NOMO-1 treated with DMSO at 0.1 percent for 48 hours (cell line): ENCODE results near the gene PRAMEF1.
"Not testable (repeated sequence)": the region's sequence is repeated elsewhere in the genome, so short reads cannot be mapped to it uniquely, and the experiment has no call there.

ENCODE experiments used
- DNase-seq: peaks from one replicate; lab custom pipeline; 2025; ENCODE audit not compliant: unreplicated experiment; lab: John Stamatoyannopoulos, UW

PRAMEF1 gene

GRCh38 chr1:12791097-12791496, at the start of gene PRAMEF1:
TSS of gene PRAMEF1 (plus strand) at chr1:12791397. CDS start at chr1:12793228, 1,831 bp downstream.
- DNase-seq = not testable (repeated sequence)

GRCh38 chr1:12741946-12742345, 49.3 kb upstream of the PRAMEF1 start:
- no peak for DNase-seq

GRCh38 chr1:12745126-12745991, 45.8 kb upstream of the PRAMEF1 start:
- DNase-seq = no peak

- DNase-seq = no peak
Observed at GRCh38 chr1:12745992-12746323, 45.2 kb upstream of the PRAMEF1 start, which contains the start of gene CFAP107. TSS of gene CFAP107 (plus strand) at chr1:12746200. CDS start at chr1:12746431, 231 bp downstream.

- no peak for DNase-seq
Observed at GRCh38 chr1:12748778-12749355, 42.3 kb upstream of the PRAMEF1 start.

- DNase-seq = no peak
Observed at GRCh38 chr1:12754738-12755137, 36.5 kb upstream of the PRAMEF1 start.

GRCh38 chr1:12756273-12756672, 34.9 kb upstream of the PRAMEF1 start:
- DNase-seq = no peak

GRCh38 chr1:12756768-12757413, 34.3 kb upstream of the PRAMEF1 start:
- DNase-seq = no peak

- DNase-seq = no peak
Observed at GRCh38 chr1:12757836-12758235, 33.4 kb upstream of the PRAMEF1 start.

- no peak for DNase-seq
Observed at GRCh38 chr1:12760256-12760795, 30.9 kb upstream of the PRAMEF1 start.

GRCh38 chr1:12761781-12762180, 29.4 kb upstream of the PRAMEF1 start:
- DNase-seq = no peak

GRCh38 chr1:12762766-12763165, 28.4 kb upstream of the PRAMEF1 start:
- DNase-seq = no peak

GRCh38 chr1:12763479-12763878, 27.7 kb upstream of the PRAMEF1 start:
- no peak for DNase-seq

GRCh38 chr1:12764016-12764415, 27.2 kb upstream of the PRAMEF1 start:
- no peak for DNase-seq

- DNase-seq = no peak
Observed at GRCh38 chr1:12769031-12769430, 22.2 kb upstream of the PRAMEF1 start.

- DNase-seq = no peak
Observed at GRCh38 chr1:12769976-12770505, 21.2 kb upstream of the PRAMEF1 start.

GRCh38 chr1:12770620-12771019, 20.6 kb upstream of the PRAMEF1 start:
- no peak for DNase-seq

- DNase-seq = no peak
Observed at GRCh38 chr1:12771186-12771585, 20.0 kb upstream of the PRAMEF1 start.

- DNase-seq = no peak
Observed at GRCh38 chr1:12772520-12772919, 18.7 kb upstream of the PRAMEF1 start.

- no peak for DNase-seq
Observed at GRCh38 chr1:12773438-12773837, 17.8 kb upstream of the PRAMEF1 start, which contains the start of gene PRAMEF12. TSS of gene PRAMEF12 (plus strand) at chr1:12773738. CDS start at chr1:12774868, 1,130 bp downstream.

- no peak for DNase-seq
Observed at GRCh38 chr1:12774801-12775345, 16.3 kb upstream of the PRAMEF1 start.
